ENCODE results near the gene TBC1D16.

DNA sequence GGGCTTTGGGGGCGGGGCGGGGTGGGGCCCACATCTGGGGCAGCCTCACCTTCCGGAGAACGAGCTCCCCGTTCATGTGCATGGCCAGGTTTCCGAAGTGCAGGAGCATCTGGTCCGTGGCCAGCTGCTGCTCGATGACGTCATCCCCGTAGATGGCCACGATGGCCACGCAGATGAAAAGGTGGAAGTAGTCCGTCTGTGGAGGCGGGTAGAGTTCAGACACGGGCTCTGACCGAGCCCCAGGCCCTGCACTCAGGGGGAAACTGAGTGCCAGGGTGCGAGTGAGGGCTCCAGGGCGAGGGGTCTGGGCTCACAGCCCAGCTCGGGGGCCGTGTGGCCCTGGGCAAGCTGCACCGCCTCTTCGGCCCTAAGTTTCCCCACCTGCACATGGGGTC is 93.7 kb downstream of the TBC1D16 start:
- TF ChIP-seq POLR2A (IDR thresholded peaks at IDR 0.05; ENCODE audit: low read depth, low read length) (no peak), POLR2AphosphoS5 (IDR thresholded peaks at IDR 0.05; ENCODE audit: low read depth, low read length) (no peak), TAF1 (IDR thresholded peaks at IDR 0.05; ENCODE audit: borderline replicate concordance, low read depth, low read length) (no peak)

All from GM12892 (cell line).